Thyroid gland (tissue), 4 donors: ENCODE data around the gene GFER. TPM values are rescaled to one million over a fixed set of nuclear protein-coding genes. Genes with fewer than 3 reads are reported as not detected.
"Not testable (repeated sequence)": the region's sequence is repeated elsewhere in the genome, so short reads cannot be mapped to it uniquely, and the experiment has no call there.

Experiments used
- DNase-seq, 2 donors: peaks; one replicate each; pipeline ENCODE4 v3.0.0-alpha.2; 2019
- H3K27ac ChIP-seq, 3 donors: fragments of 200-600 bp; sonication (generic); 1 replicate in 2 of 3; 2 replicates in 1 of 3; pipeline ENCODE4 v1.5.1; 2016 to 2019; ENCODE audit warnings: mild to moderate bottlenecking in 1 of 3, moderate library complexity in 1 of 3
- H3K27me3 ChIP-seq: fragments of 200-600 bp; sonication (generic); one replicate; pipeline ENCODE4 v1.5.1; 2019
- H3K36me3 ChIP-seq, 2 donors: fragments of 200-600 bp; sonication (generic); one replicate each; pipeline ENCODE4 v1.5.1; 2016 to 2019
- H3K4me1 ChIP-seq, 2 donors: fragments of 200-600 bp; sonication (generic); one replicate each; pipeline ENCODE4 v1.5.1; 2017 to 2019
- H3K4me3 ChIP-seq, 3 donors: fragments of 200-600 bp; sonication (generic); replicated peaks in 1 of 3; 1 replicate in 2 of 3; 2 replicates in 1 of 3; pipeline ENCODE4 v1.5.1; 2016; ENCODE audit warnings: mild to moderate bottlenecking in 1 of 3
- H3K9me3 ChIP-seq: fragments of 200-600 bp; sonication (generic); one replicate; pipeline ENCODE4 v1.5.1; 2017
- POLR2A ChIP-seq, 2 donors: fragments of 450-650 bp; IDR thresholded peaks; one replicate each; pipeline ENCODE4 v1.6.1; 2017; ENCODE audit warnings: antibody characterized with exemption in 2 of 2, mild to moderate bottlenecking in 2 of 2, moderate library complexity in 1 of 2
- WGBS, 2 donors: methylation state at CpG; one replicate each; pipeline ENCODE4 v1.1.5; 2017; 5-methylcytosine and 5-hydroxymethylcytosine counted together
- intact Hi-C: fragments of 100-400 bp; cut with DNase I; formaldehyde crosslinking; loops from one replicate; pipeline ENCODE4 v1.15.1; 2023
- total RNA-seq, 4 donors: library from RNA; depleted of rRNA; stranded (reverse); fragments of >200 nt; gene quantifications; one replicate each; pipeline ENCODE4 v1.2.3, GENCODE V29; 2016
- TF ChIP-seq, protein P1 (sequence below), 6 experiments: fragments of 200-600 bp in 3 of 6; fragments of 450-650 bp in 3 of 6; sonication (generic) in 3 of 6; IDR thresholded peaks; one replicate each; pipeline ENCODE4 v1.5.1; 2016 to 2019; ENCODE audit warnings: antibody characterized with exemption in 6 of 6, mild to moderate bottlenecking in 2 of 6, inconsistent platforms in 1 of 6, moderate library complexity in 1 of 6

Gene GFER
- total RNA-seq, 4 donors from 2014 or later, result 7.8 to 37.2 (median 22.3) TPM

DNA sequence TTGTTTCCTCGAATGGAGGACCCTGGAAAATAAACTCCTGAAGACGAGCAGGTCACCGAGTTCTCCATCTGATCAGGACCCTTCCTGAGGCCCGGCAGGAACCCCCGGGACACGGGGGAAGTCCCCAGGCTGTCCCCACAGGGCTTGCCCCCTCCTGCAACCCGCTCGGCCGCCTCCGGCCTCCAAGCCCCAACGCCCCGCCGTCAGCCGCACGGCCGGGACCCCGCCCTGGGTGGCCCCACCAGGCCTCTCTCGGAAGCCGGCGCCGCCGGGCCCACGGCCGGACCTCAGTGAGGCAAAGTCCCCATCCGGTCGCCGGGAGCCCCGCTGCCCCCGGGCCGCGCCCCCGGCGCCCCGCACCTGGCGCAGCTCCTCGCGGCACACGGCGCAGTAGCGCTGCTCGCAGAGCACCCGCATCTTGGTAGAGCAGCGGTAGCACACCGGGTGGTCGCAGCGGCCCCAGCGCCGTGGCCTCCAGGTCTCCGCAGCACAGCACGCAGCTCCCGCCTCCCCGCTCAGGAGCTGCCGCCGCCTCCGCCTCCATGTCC lies 25.2 kb downstream of the GFER start:
- H3K27me3 ChIP-seq, result no peaks in the 10 kb centered on the region
- intact Hi-C loops, result no loop called here
- TF ChIP-seq, protein P1, sequence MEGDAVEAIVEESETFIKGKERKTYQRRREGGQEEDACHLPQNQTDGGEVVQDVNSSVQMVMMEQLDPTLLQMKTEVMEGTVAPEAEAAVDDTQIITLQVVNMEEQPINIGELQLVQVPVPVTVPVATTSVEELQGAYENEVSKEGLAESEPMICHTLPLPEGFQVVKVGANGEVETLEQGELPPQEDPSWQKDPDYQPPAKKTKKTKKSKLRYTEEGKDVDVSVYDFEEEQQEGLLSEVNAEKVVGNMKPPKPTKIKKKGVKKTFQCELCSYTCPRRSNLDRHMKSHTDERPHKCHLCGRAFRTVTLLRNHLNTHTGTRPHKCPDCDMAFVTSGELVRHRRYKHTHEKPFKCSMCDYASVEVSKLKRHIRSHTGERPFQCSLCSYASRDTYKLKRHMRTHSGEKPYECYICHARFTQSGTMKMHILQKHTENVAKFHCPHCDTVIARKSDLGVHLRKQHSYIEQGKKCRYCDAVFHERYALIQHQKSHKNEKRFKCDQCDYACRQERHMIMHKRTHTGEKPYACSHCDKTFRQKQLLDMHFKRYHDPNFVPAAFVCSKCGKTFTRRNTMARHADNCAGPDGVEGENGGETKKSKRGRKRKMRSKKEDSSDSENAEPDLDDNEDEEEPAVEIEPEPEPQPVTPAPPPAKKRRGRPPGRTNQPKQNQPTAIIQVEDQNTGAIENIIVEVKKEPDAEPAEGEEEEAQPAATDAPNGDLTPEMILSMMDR (IDR thresholded peaks at IDR 0.05), result no peak
- H3K36me3 ChIP-seq, result no peaks in the 10 kb centered on the region
- no peaks in the 10 kb centered on the region for H3K9me3 ChIP-seq
- no peak for DNase-seq
- peak overlapping the region; percentile 28 to 98 (median 93) for H3K4me3 ChIP-seq
- WGBS, 2 donors, result 0% methylated on average over 1 of the region's 55 CpGs; no CpG with 5 or more reads in 1 of the 2 donors
- H3K27ac ChIP-seq, result peak overlapping the region in 2 of 3 donors; percentile 50 to 52
- H3K4me1 ChIP-seq, result peaks cover 22 to 40% of the 10 kb centered on the region in 2 donors

DNA sequence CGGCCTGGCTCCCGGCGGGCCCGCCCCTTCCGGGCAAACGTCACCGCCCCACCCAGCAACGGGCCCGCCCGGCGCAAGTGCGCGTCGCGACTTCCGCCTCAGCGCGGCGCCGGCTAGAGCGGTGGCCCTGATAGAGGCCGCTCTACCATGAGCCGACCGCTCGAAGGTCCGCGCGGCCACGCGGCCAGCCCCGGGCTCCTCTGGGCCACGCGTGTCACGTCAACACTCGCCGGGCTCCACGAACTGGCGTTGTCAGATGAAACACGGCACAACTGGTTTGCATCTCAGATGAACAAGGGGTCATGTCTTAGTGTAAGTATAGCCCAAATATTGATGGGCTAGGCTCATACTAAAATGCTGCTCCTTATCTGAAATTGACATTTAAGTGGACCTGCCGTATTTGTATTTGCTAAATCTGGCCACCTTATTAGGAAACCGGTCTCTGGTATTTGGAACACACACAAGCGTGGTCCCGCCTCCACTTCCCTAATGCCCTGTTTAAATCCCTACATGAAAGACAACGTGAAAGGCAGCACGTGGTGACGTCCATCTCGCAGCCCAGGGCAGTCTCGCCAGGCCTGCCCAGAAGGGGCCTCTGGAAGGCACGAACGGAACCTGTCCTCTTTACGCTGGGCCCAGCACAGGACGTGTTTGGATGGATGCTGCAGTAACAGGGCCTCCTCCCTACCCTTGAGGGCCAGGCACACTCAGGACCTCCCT lies 26.0 kb downstream of the GFER start, which contains the start of gene ZNF598:
Gene ZNF598 (minus strand): TSS at position 31 of the 720 bp plus-strand sequence.
- Histone ChIP-seq H3K4me1 (peaks cover 21 to 33% of the 10 kb centered on the region in 2 donors), H3K4me3 (peak within 1 kb of the TSS; percentile 29 to 98 (median 93)), H3K27me3 (no peaks in the 10 kb centered on the region), H3K9me3 (no peaks in the 10 kb centered on the region), H3K27ac (peak within 1 kb of the TSS; percentile 50 to 72 (median 64)), H3K36me3 (no peaks in the 10 kb centered on the region)
- WGBS, 2 donors, result 3 to 10% methylated on average over 7 to 15 of the region's 52 CpGs
- intact Hi-C loops, result no loop called here
- peak; percentile 79 to 81 for DNase-seq
- TF ChIP-seq POLR2A (IDR thresholded peaks at IDR 0.05), result peak in 1 of 2 donors; percentile 85
- TF ChIP-seq, protein P1 (IDR thresholded peaks at IDR 0.05), result peak in 1 of 6 experiments; percentile 11

DNA sequence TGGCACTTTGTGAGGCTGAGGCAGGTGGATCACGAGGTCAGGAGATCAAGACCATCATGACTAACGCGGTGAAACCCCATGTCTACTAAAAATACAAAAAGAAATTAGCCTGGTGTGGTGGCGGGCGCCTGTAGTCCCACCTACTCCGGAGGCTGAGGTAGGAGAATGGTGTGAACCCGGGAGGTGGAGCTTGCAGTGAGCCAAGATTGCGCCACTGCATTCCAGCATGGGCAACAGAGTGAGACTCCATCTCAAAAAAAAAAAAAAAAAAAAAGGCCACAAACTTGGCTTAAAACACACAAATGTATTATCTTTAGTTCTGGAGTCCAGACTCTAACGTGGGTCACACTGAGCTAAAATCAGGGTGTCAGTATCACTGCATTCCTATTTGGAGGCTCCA lies 27.7 kb downstream of the GFER start:
- intact Hi-C loops, H3K27ac ChIP-seq, H3K36me3 ChIP-seq, H3K9me3 ChIP-seq, DNase-seq, H3K27me3 ChIP-seq, H3K4me3 ChIP-seq: not testable (repeated sequence)
- H3K4me1 ChIP-seq, result peaks cover 21 to 28% of the 10 kb centered on the region in 2 donors
- whole genome bisulfite sequencing, 2 donors, result 85 to 86% methylated on average over 9 of the region's 9 CpGs

DNA sequence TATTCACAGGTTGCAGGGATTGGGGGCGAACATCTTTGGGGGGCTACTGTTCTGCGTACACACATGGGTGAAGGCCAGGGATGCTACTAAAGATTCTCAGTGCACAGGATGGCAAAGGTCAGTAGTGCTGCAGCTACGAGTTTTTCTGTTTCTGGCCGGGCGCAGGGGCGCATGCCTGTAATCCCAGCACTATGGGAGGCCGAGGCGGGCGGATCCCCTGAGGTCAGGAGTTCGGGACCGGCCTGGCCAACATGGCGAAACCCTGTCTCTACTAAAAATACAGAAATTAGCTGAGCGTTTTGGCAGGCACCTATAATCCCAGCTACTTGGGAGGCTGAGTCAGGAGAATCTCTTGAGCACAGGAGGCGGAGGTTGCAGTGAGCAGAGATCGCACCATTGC lies 29.5 kb downstream of the GFER start:
- TF ChIP-seq, protein P1 (IDR thresholded peaks at IDR 0.05), result no peak
- TF ChIP-seq POLR2A (IDR thresholded peaks at IDR 0.05), result no peak
- Histone ChIP-seq H3K27ac (no peak overlapping the region), H3K9me3 (no peaks in the 10 kb centered on the region), H3K27me3 (no peaks in the 10 kb centered on the region), H3K4me1 (peaks cover 10 to 11% of the 10 kb centered on the region in 2 donors), H3K4me3 (no peak overlapping the region), H3K36me3 (no peaks in the 10 kb centered on the region)
- intact Hi-C loops, result no loop called here
- no peak for DNase-seq
- 91% methylated on average over 13 to 15 of the region's 15 CpGs for WGBS, 2 donors

DNA sequence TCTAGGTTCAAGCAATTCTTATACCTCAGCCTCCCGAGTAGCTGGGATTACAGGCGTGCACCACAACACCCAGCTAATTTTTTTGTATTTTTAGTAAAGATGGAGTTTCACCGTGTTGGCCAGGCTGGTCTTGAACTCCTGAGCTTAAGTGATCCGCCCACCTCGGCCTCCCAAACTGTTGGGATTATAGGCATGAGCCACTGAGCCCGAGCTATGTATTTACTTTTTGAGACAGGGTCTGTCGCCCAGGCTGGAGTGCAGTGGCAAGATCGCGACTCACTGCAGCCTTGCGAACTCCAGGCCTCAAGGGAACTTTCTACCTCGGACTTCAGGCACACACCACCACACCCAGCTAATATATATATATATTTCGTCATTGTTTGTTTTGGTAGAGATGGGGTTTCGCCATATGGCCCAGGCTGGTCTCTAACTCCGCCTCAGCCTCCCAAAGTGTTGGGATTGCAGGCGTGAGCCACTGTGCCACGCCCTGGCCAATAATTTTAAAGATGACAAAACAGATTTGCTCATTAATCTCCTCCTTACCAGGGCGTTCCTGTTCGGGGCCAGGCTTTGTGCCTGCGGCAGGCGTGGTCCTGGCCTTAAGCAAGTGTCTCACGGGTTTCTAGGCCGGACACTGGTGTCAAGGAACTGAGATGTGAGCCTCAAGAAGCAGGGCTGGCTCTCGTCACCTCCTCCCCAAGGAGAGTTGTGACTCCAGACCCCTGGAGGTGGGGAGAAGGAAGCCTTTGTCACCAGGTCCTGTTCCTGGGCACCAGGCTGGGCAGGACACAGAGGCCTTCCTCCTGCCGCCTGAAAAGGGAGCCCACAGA lies 31.3 kb downstream of the GFER start:
- no peak for DNase-seq
- Histone ChIP-seq H3K9me3 (no peaks in the 10 kb centered on the region), H3K4me3 (no peak overlapping the region), H3K27me3 (peaks cover 4% of the 10 kb centered on the region), H3K36me3 (no peaks in the 10 kb centered on the region), H3K4me1 (peaks cover 3 to 13% of the 10 kb centered on the region in 2 donors), H3K27ac (no peak overlapping the region)
- WGBS, 2 donors, result 82 to 83% methylated on average over 20 to 23 of the region's 24 CpGs
- TF ChIP-seq POLR2A (IDR thresholded peaks at IDR 0.05), result no peak
- TF ChIP-seq, protein P1 (IDR thresholded peaks at IDR 0.05), result no peak
- intact Hi-C loops, result no loop called here
